ENCODE measurements around the gene CNOT9. TPM values are rescaled to one million over a fixed set of nuclear protein-coding genes. Genes with fewer than 3 reads are reported as not detected.

CNOT9 gene
- total and polyA plus RNA-seq, 4 donors: 10.5 to 24.4 (median 14.8) TPM

DNA sequence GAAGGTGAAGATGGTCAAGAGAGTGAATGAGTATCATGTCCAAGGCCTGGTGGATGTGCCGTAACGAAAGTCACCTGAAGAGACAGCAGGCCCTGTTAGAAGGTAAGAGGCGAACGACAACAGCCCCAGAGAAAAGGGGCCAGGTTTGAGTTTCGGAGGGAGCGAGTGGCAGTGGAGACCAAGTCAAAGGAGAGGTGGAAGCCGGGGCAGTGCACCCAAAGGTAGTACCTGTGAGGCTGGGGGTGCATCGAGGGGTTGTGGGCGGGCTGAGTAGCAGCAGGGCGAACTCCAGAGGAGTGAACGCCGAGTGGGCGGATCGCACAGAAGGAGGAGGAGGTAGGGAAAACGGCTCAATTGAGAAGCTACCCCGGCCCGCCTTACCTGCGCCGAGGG is 846 bp upstream of the CNOT9 start:
- Histone ChIP-seq H3K9me3 (ENCODE audit: control insufficient read depth in 4 of 4, low read length in 3 of 4) (no peaks in the 10 kb centered on the region), H3K4me1 (ENCODE audit: control insufficient read depth in 4 of 4, insufficient read depth in 4 of 4, low read length in 3 of 4) (peaks cover 5 to 33% (median 27%) of the 10 kb centered on the region in 4 donors), H3K9ac (ENCODE audit: low read depth in 1 of 2, low read length in 2 of 2) (peak overlapping the region; percentile 56 to 83), H3K36me3 (ENCODE audit: control insufficient read depth in 4 of 4, insufficient read depth in 3 of 4, low read depth in 1 of 4, low read length in 3 of 4) (peaks cover 0 to 4% (median 0%) of the 10 kb centered on the region in 4 donors), H3K27ac (ENCODE audit: low read depth in 1 of 2, low read length in 2 of 2) (peak overlapping the region; percentile 93 to 98), H3K27me3 (ENCODE audit: control insufficient read depth in 4 of 4, insufficient read depth in 4 of 4, low read length in 3 of 4) (no peaks in the 10 kb centered on the region), H3K4me3 (ENCODE audit: low read depth in 1 of 3, low read length in 3 of 3) (peak overlapping the region; percentile 69 to 82 (median 80))
- TF ChIP-seq TAF1 (conservative IDR thresholded peaks at IDR 0.05) (no peak), FOXA2 (IDR thresholded peaks at IDR 0.05) (no peak), EGR1 (IDR thresholded peaks at IDR 0.05; ENCODE audit: low read depth in 2 of 2) (no peak), YY1 (IDR thresholded peaks at IDR 0.05) (no peak), JUND (IDR thresholded peaks at IDR 0.05) (no peak), NR2F2 (IDR thresholded peaks at IDR 0.05) (no peak), FOXA1 (IDR thresholded peaks at IDR 0.05) (no peak), GABPA (IDR thresholded peaks at IDR 0.05 in 1 of 2, conservative IDR thresholded peaks at IDR 0.05 in 1 of 2) (no peak), RAD21 (IDR thresholded peaks at IDR 0.05) (no peak), HNF4A (conservative IDR thresholded peaks at IDR 0.05) (no peak), HNF4G (IDR thresholded peaks at IDR 0.05) (no peak), RXRA (IDR thresholded peaks at IDR 0.05) (no peak), SP1 (IDR thresholded peaks at IDR 0.05) (no peak)
- TF ChIP-seq, protein P1, sequence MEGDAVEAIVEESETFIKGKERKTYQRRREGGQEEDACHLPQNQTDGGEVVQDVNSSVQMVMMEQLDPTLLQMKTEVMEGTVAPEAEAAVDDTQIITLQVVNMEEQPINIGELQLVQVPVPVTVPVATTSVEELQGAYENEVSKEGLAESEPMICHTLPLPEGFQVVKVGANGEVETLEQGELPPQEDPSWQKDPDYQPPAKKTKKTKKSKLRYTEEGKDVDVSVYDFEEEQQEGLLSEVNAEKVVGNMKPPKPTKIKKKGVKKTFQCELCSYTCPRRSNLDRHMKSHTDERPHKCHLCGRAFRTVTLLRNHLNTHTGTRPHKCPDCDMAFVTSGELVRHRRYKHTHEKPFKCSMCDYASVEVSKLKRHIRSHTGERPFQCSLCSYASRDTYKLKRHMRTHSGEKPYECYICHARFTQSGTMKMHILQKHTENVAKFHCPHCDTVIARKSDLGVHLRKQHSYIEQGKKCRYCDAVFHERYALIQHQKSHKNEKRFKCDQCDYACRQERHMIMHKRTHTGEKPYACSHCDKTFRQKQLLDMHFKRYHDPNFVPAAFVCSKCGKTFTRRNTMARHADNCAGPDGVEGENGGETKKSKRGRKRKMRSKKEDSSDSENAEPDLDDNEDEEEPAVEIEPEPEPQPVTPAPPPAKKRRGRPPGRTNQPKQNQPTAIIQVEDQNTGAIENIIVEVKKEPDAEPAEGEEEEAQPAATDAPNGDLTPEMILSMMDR (IDR thresholded peaks at IDR 0.05; ENCODE audit: low read depth, low read length, missing input control): no peak
- TF ChIP-seq, protein P2, sequence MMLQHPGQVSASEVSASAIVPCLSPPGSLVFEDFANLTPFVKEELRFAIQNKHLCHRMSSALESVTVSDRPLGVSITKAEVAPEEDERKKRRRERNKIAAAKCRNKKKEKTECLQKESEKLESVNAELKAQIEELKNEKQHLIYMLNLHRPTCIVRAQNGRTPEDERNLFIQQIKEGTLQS (IDR thresholded peaks at IDR 0.05): no peak
- TF ChIP-seq, protein P3, sequence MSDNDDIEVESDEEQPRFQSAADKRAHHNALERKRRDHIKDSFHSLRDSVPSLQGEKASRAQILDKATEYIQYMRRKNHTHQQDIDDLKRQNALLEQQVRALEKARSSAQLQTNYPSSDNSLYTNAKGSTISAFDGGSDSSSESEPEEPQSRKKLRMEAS (IDR thresholded peaks at IDR 0.05): no peak
- TF ChIP-seq, protein P4, sequence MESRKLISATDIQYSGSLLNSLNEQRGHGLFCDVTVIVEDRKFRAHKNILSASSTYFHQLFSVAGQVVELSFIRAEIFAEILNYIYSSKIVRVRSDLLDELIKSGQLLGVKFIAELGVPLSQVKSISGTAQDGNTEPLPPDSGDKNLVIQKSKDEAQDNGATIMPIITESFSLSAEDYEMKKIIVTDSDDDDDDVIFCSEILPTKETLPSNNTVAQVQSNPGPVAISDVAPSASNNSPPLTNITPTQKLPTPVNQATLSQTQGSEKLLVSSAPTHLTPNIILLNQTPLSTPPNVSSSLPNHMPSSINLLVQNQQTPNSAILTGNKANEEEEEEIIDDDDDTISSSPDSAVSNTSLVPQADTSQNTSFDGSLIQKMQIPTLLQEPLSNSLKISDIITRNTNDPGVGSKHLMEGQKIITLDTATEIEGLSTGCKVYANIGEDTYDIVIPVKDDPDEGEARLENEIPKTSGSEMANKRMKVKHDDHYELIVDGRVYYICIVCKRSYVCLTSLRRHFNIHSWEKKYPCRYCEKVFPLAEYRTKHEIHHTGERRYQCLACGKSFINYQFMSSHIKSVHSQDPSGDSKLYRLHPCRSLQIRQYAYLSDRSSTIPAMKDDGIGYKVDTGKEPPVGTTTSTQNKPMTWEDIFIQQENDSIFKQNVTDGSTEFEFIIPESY (IDR thresholded peaks at IDR 0.05): no peak
- TF ChIP-seq, protein P5, sequence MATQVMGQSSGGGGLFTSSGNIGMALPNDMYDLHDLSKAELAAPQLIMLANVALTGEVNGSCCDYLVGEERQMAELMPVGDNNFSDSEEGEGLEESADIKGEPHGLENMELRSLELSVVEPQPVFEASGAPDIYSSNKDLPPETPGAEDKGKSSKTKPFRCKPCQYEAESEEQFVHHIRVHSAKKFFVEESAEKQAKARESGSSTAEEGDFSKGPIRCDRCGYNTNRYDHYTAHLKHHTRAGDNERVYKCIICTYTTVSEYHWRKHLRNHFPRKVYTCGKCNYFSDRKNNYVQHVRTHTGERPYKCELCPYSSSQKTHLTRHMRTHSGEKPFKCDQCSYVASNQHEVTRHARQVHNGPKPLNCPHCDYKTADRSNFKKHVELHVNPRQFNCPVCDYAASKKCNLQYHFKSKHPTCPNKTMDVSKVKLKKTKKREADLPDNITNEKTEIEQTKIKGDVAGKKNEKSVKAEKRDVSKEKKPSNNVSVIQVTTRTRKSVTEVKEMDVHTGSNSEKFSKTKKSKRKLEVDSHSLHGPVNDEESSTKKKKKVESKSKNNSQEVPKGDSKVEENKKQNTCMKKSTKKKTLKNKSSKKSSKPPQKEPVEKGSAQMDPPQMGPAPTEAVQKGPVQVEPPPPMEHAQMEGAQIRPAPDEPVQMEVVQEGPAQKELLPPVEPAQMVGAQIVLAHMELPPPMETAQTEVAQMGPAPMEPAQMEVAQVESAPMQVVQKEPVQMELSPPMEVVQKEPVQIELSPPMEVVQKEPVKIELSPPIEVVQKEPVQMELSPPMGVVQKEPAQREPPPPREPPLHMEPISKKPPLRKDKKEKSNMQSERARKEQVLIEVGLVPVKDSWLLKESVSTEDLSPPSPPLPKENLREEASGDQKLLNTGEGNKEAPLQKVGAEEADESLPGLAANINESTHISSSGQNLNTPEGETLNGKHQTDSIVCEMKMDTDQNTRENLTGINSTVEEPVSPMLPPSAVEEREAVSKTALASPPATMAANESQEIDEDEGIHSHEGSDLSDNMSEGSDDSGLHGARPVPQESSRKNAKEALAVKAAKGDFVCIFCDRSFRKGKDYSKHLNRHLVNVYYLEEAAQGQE (IDR thresholded peaks at IDR 0.05): no peak
- WGBS: under 1% methylated on average over 19 of the region's 19 CpGs
- DNase-seq (ENCODE audit: low spot score): no peak
